Measurements from ENCODE around the gene GALNT12.

GRCh38 chr9:98892288-98892687 is 84.8 kb downstream of the GALNT12 start:
- TF ChIP-seq TCF12 (IDR thresholded peaks at IDR 0.05; ENCODE audit: low read depth) = no peak
- no peak for TF ChIP-seq EP300 (IDR thresholded peaks at IDR 0.05; ENCODE audit: borderline replicate concordance)
- TF ChIP-seq TAF1 (IDR thresholded peaks at IDR 0.05; ENCODE audit: low read depth) = no peak
- no peak for TF ChIP-seq CEBPB (IDR thresholded peaks at IDR 0.05)
- TF ChIP-seq YY1 (IDR thresholded peaks at IDR 0.05; ENCODE audit: low read depth) = no peak
- TF ChIP-seq ZBTB7A (IDR thresholded peaks at IDR 0.05; ENCODE audit: low read depth) = no peak
- TF ChIP-seq REST (IDR thresholded peaks at IDR 0.05; ENCODE audit: low read depth) = no peak
- no peak for TF ChIP-seq TEAD4 (IDR thresholded peaks at IDR 0.05)
- TF ChIP-seq RAD21 (IDR thresholded peaks at IDR 0.05; ENCODE audit: low read depth) = no peak
- no peak for TF ChIP-seq MAX (IDR thresholded peaks at IDR 0.05)
- no peak for TF ChIP-seq USF1 (IDR thresholded peaks at IDR 0.05)
- no peak for TF ChIP-seq CREB1 (IDR thresholded peaks at IDR 0.05; ENCODE audit: low read depth)
- no peak for TF ChIP-seq EGR1 (IDR thresholded peaks at IDR 0.05)
- TF ChIP-seq NFIC (IDR thresholded peaks at IDR 0.05) = no peak
